Stomach (tissue), 4 donors: ENCODE data around the gene SPRR3.

Experiments
- POLR2AphosphoS5 ChIP-seq, 3 donors: sonication (generic); formaldehyde crosslinking; IDR thresholded peaks; one replicate each; pipeline ENCODE4 v1.6.1; 2016; ENCODE audit warnings: antibody characterized with exemption in 3 of 3
- TF ChIP-seq, protein P1 (sequence below), 7 experiments: fragments of 450-650 bp in 4 of 7; fragments of 200-600 bp in 3 of 7; sonication (generic) in 3 of 7; IDR thresholded peaks; one replicate each; pipeline ENCODE4 v1.5.1; 2016 to 2019; ENCODE audit warnings: antibody characterized with exemption in 7 of 7, control low read depth in 2 of 7, mild to moderate bottlenecking in 1 of 7

DNA sequence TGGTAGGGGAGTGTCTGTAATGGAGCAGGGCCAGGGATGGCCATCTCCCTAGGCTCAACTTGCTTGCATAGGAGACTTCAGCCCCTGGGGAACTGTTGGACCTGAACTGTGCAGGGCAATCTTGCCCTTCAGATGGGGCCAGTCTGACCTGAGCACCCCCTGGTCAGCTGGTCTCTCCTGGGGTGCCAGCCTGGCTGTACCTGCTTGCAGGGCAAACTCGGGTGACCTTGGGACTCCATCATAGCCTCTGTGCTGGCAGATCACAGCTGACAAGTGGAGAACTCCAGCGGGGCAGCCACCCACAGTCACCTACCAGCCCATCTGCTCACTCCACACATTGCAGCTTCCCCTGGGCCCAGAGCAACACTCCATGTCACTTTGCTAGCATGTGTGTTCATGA lies 47.7 kb downstream of the SPRR3 start:
- TF ChIP-seq, protein P1, sequence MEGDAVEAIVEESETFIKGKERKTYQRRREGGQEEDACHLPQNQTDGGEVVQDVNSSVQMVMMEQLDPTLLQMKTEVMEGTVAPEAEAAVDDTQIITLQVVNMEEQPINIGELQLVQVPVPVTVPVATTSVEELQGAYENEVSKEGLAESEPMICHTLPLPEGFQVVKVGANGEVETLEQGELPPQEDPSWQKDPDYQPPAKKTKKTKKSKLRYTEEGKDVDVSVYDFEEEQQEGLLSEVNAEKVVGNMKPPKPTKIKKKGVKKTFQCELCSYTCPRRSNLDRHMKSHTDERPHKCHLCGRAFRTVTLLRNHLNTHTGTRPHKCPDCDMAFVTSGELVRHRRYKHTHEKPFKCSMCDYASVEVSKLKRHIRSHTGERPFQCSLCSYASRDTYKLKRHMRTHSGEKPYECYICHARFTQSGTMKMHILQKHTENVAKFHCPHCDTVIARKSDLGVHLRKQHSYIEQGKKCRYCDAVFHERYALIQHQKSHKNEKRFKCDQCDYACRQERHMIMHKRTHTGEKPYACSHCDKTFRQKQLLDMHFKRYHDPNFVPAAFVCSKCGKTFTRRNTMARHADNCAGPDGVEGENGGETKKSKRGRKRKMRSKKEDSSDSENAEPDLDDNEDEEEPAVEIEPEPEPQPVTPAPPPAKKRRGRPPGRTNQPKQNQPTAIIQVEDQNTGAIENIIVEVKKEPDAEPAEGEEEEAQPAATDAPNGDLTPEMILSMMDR (IDR thresholded peaks at IDR 0.05): no peak
- TF ChIP-seq POLR2AphosphoS5 (IDR thresholded peaks at IDR 0.05): no peak
